GM20000 (cell line): ENCODE results near the gene HSBP1.

Source experiments
- DNase-seq: peaks from one replicate; pipeline ENCODE4 v3.0.0; 2012; ENCODE audit warnings: low spot score
- CTCF ChIP-seq: IDR thresholded peaks from 2 replicates; pipeline ENCODE4 v1.5.1; 2012; ENCODE audit warnings: mild to moderate bottlenecking, control low read depth; ENCODE audit errors: extremely low read depth, missing control alignments

HSBP1 gene

GRCh38 chr16:83850947-83851346 is 43.2 kb downstream of the HSBP1 start:
- DNase-seq, result no peak
- TF ChIP-seq CTCF, result no peak

DNA sequence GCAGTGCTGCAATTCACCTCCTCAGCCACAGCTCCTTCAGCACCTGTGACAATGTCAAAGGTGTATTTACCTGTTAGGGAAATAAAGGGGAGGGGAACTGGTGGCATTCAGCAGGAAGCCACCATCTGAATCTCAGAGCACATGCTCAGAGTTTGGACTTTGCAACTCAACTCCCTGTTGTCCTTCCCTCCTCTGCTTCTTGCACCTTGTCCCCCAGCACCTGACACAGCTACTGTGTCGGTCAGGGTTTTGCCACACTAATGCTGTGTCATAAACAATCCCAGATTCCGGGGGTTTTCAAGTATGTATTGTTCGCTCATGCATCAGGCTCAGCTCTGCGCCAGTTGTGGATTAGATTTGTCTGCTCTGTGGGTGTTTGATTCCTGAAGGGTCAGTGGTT is 43.7 kb downstream of the HSBP1 start:
- no peak for TF ChIP-seq CTCF
- no peak for DNase-seq

DNA sequence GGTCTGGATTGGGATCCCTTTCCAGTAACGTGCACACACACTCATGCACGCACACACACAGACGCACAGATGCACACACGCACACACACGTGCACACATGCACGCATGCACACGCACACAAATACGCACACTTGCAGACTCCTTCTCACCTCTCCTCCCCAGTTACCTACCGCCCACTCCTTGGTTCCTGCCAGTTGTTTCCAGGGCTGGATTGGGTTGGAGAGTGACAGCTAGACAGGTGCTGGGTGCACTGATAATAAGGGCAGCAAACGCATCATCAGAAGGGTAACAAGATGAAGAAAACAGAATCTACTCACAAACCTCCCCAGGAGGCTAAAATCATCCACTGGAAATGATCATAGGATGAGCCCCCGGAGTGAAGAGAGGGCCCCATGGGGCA is 45.0 kb downstream of the HSBP1 start:
- no peak for TF ChIP-seq CTCF
- DNase-seq, result no peak

DNA sequence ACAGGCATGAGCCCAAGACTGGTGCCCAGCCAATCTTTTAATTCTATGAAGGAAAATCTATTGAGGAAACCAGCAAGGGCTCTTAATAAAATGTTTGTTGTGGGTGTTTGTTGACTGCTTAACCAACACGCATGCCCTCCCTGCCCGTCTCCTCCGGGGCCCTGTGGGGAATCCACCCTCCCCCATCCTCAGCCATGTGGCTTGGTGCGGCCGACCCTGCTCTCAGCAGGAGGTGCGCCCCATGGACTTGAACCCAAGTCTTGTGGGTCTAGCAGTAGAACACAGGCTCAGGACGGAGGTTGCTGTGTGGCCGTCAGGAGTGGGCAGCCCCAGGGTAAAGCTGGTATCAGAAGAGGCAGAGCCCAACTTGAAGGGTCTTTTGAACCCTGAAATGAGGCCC is 46.1 kb downstream of the HSBP1 start:
- no peak for DNase-seq
- no peak for TF ChIP-seq CTCF

DNA sequence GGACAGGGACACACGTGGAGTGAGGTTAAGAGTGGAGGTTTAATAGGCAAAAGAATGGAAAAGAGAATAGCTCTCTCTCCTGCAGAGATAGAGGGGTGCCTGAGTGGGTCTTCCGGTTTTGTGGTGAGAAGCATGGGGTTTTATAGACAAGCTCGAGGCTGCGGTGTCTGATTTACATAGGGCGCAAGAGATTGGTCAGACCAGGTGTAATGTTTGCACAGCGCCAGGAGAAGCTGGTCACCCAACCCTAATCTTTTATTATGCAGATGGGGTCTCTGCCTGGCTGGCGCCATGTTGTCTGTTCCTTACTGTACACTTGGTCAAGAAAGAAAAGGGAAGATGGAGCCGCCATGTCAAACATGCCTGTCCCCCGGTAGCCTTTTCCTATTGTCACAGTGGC is 46.6 kb downstream of the HSBP1 start:
- no peak for DNase-seq
- no peak for TF ChIP-seq CTCF

DNA sequence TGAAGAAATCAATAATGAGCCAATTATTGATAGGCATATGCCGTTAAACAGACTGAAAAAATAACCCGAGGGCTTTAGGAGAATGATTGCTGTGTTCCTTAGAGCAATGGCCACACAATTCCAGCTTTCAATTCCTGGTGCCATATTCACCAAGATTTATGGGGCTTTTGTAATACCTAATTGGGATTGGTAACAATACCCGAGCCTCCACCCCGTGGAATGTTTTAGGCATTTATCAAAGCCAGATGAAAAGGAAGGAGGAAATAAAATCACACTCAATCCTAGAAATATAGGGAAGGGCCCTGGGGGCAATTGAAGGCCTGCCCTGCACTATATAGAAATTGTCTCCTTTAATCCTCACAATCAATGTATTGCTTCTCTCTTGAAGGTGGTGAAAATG is 49.0 kb downstream of the HSBP1 start:
- no peak for TF ChIP-seq CTCF
- DNase-seq, result no peak

DNA sequence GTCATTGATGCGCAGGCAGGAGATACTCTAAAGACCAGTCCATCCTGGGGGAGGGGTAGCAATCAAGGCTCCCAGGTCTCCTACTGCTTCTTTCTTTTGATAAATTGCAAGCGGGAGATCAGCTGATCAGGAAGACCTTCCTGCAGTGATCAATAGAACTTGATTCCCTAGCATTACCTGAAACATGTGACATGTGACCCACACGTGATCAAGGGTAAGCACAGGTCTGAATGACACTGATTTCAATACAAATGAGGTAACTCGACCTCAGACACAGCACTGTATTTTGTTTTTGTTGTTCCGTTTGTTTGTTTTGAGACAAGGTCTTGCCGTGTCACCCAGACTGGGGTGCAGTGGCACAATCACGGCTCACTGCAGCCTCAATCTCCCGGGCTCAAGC is 51.5 kb downstream of the HSBP1 start:
- TF ChIP-seq CTCF, result no peak

GRCh38 chr16:83862661-83863060 is 54.9 kb downstream of the HSBP1 start:
- TF ChIP-seq CTCF, result no peak

More for the DNA sequence above, 51.5 kb downstream of the HSBP1 start:
- no peak for DNase-seq

More at GRCh38 chr16:83862661-83863060, 54.9 kb downstream of the HSBP1 start:
- no peak for DNase-seq
